ENCODE results near the gene GLRB. TPM values are rescaled to one million over a fixed set of nuclear protein-coding genes. Genes with fewer than 3 reads are reported as not detected.
"Not testable (repeated sequence)": the region's sequence is repeated elsewhere in the genome, so short reads cannot be mapped to it uniquely, and the experiment has no call there.

Gene GLRB
- polyA plus RNA-seq, 1 experiment = 4.8 TPM

DNA sequence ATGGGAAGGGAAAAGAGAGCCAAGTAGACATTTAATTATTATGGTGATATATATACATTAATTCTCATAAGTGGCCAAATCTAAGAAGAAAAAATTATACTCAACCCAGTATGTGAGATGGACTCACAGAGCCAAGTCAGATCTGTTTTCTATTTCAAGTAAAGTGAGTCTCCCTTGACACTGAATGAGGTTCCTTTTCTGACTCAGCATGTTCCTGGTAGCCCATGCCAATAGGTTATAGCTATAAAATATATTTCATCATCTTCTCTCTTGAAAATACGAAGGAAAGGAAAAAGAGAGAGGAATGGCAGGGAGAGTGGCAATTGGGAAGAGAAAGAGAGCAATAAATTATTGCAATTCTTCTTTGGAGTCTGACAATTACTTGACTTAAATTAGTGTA, 75.8 kb downstream of the GLRB start:
- H3K36me3 ChIP-seq (ENCODE audit: control insufficient read depth, insufficient read depth, low read length) = no peaks in the 10 kb centered on the region
- TF ChIP-seq, protein P1, sequence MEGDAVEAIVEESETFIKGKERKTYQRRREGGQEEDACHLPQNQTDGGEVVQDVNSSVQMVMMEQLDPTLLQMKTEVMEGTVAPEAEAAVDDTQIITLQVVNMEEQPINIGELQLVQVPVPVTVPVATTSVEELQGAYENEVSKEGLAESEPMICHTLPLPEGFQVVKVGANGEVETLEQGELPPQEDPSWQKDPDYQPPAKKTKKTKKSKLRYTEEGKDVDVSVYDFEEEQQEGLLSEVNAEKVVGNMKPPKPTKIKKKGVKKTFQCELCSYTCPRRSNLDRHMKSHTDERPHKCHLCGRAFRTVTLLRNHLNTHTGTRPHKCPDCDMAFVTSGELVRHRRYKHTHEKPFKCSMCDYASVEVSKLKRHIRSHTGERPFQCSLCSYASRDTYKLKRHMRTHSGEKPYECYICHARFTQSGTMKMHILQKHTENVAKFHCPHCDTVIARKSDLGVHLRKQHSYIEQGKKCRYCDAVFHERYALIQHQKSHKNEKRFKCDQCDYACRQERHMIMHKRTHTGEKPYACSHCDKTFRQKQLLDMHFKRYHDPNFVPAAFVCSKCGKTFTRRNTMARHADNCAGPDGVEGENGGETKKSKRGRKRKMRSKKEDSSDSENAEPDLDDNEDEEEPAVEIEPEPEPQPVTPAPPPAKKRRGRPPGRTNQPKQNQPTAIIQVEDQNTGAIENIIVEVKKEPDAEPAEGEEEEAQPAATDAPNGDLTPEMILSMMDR (IDR thresholded peaks at IDR 0.05; ENCODE audit: insufficient read depth, low read depth, low read length) = no peak
- H3K4me3 ChIP-seq (ENCODE audit: low read depth, low read length) = no peak overlapping the region
- CTCF ChIA-PET = interaction anchor here (1.0 to 1.2 kb wide), 3 partner anchors 9 to 1187 kb away, joined by 3 to 4 read pairs (median 3); no protein-coding TSS in a partner anchor
- no peaks in the 10 kb centered on the region for H3K27me3 ChIP-seq (ENCODE audit: control insufficient read depth, insufficient read depth, low read length)
- DNase-seq (ENCODE audit: low read depth) = no peak
- POLR2A ChIA-PET = interaction anchor here (0.6 kb wide), 1 partner anchor 1022 kb away, joined by 5 read pairs; no protein-coding TSS in a partner anchor

DNA sequence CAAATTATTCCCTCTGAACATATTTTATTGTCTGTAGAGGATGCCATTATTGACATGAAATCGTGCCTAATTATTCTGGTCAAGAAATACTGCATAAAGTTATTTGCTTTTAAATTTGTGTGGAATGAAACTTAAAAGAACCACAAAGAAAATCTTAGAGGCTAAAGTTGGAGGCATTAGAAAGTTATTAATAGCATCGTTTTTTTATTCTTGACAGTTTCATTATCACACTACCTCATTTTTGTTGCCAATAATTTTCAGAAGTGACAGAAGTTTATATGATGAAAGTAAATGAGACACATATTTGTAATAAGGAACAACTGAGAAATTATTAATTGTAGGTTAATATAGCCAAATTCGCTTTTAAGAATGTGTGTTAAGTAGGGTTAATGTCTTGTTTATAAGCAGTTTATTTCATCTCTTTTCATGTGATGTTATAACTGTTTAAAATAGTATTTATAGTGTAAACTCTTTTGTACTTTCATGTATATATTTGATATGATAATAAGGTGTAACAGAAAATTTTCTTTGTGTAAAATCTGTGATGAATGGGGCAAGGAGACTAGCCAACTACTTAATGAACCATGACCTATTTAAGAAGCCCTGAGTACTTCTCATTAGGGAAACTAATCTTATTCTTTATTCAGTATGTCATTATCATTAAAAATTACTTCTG, 90.1 kb downstream of the GLRB start:
- no peaks in the 10 kb centered on the region for H3K36me3 ChIP-seq (ENCODE audit: control insufficient read depth, insufficient read depth, low read length)
- DNase-seq (ENCODE audit: low read depth) = no peak
- no peaks in the 10 kb centered on the region for H3K27me3 ChIP-seq (ENCODE audit: control insufficient read depth, insufficient read depth, low read length)
- ChIA-PET CTCF (no interaction called here), POLR2A (no interaction called here)
- no peak overlapping the region for H3K4me3 ChIP-seq (ENCODE audit: low read depth, low read length)
- TF ChIP-seq, protein P1 (IDR thresholded peaks at IDR 0.05; ENCODE audit: insufficient read depth, low read depth, low read length) = no peak

DNA sequence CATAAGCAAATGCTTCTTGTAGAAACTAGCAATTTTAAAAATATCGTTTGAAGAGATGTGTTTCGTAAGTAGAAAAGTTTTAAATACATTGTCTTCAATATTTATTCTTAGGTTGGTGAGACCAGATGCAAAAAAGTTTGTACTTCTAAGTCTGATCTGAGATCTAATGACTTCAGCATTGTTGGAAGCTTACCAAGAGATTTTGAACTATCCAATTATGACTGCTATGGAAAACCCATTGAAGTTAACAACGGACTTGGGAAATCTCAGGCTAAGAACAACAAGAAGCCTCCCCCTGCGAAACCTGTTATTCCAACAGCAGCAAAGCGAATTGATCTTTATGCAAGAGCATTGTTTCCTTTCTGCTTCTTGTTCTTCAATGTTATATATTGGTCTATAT, 94.4 kb downstream of the GLRB start:
- H3K36me3 ChIP-seq (ENCODE audit: control insufficient read depth, insufficient read depth, low read length) = no peaks in the 10 kb centered on the region
- H3K4me3 ChIP-seq (ENCODE audit: low read depth, low read length) = no peak overlapping the region
- no peaks in the 10 kb centered on the region for H3K27me3 ChIP-seq (ENCODE audit: control insufficient read depth, insufficient read depth, low read length)
- no peak for DNase-seq (ENCODE audit: low read depth)
- ChIA-PET POLR2A (no interaction called here), CTCF (no interaction called here)
- TF ChIP-seq, protein P1 (IDR thresholded peaks at IDR 0.05; ENCODE audit: insufficient read depth, low read depth, low read length) = no peak

- ChIA-PET POLR2A (no interaction called here), CTCF (interaction anchor here (0.7 to 0.8 kb wide), 2 partner anchors 697 to 1617 kb away, joined by 3 read pairs; no protein-coding TSS in a partner anchor)
- TF ChIP-seq, protein P1 (IDR thresholded peaks at IDR 0.05; ENCODE audit: insufficient read depth, low read depth, low read length) = no peak
- Histone ChIP-seq H3K4me3 (ENCODE audit: low read depth, low read length) (no peak overlapping the region), H3K36me3 (ENCODE audit: control insufficient read depth, insufficient read depth, low read length) (no peaks in the 10 kb centered on the region), H3K27me3 (ENCODE audit: control insufficient read depth, insufficient read depth, low read length) (no peaks in the 10 kb centered on the region)
- DNase-seq (ENCODE audit: low read depth) = no peak
Measured at GRCh38 chr4:157172011-157172410, 96.1 kb downstream of the GLRB start.

DNA sequence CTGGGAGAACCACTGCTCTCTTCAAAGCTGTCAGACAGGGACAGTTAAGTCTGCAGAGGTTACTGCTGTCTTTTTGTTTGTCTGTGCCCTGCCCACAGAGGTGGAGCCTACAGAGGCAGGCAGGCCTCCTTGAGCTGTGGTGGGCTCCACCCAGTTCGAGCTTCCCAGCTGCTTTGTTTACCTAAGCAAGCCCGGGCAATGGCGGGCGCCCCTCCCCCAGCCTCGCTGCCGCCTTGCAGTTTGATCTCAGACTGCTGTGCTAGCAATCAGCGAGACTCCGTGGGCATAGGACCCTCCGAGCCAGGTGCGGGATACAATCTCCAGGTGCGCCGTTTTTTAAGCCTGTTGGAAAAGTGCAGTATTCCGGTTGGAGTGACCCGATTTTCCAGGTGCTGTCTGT, 104.3 kb downstream of the GLRB start:
- H3K27me3 ChIP-seq (ENCODE audit: control insufficient read depth, insufficient read depth, low read length); CTCF ChIA-PET; H3K4me3 ChIP-seq (ENCODE audit: low read depth, low read length); POLR2A ChIA-PET; H3K36me3 ChIP-seq (ENCODE audit: control insufficient read depth, insufficient read depth, low read length); DNase-seq (ENCODE audit: low read depth): not testable (repeated sequence)

GRCh38 chr4:157184300-157184699, 108.3 kb downstream of the GLRB start:
- POLR2A ChIA-PET = no interaction called here
- no peaks in the 10 kb centered on the region for H3K36me3 ChIP-seq (ENCODE audit: control insufficient read depth, insufficient read depth, low read length)
- CTCF ChIA-PET = no interaction called here
- H3K27me3 ChIP-seq (ENCODE audit: control insufficient read depth, insufficient read depth, low read length) = no peaks in the 10 kb centered on the region
- TF ChIP-seq, protein P1 (IDR thresholded peaks at IDR 0.05; ENCODE audit: insufficient read depth, low read depth, low read length) = no peak
- no peak for DNase-seq (ENCODE audit: low read depth)
- H3K4me3 ChIP-seq (ENCODE audit: low read depth, low read length) = no peak overlapping the region

Data from BJ (cell line).